ENCODE measurements around the gene CINP. TPM values are rescaled to one million over a fixed set of nuclear protein-coding genes. Genes with fewer than 3 reads are reported as not detected.

Gene CINP
- total and polyA plus RNA-seq, 2 of the 8 experiments (the other 6 are each of a cell fraction or from before 2014, with no cell fraction given): 47.8 to 51.6 TPM

DNA sequence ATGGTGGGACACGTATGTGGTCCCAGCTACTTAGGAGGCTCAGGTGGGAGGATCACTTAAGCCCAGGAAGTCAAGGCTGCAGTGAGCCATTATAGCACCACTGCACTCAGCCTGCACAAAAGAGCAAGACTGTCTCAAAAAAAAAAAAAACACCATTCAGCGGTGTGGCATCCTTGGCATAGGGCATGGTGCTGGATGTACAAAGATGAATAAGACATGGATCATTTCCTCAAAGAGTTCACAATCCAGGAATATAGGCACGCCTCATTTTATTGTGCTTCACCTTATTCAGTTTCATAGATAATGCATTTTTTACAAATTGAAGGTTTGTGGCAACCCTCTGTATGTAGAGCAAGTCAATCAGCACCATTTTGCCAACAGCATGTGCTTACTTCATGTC is 6.4 kb downstream of the CINP start:
- H2BK12ac ChIP-seq (ENCODE audit: low read depth, low read length): no peak overlapping the region
- no peaks in the 10 kb centered on the region for H3K27me3 ChIP-seq (replicated peaks in 1 of 4; ENCODE audit: control insufficient read depth in 3 of 4, extremely low read depth in 1 of 4, insufficient read depth in 3 of 4, low read length in 3 of 4)
- ChIA-PET CTCF (ENCODE audit: partially characterized antibody) (interaction anchor here (1.3 kb wide), 1 partner anchor 83 kb away, joined by 5 read pairs; no protein-coding TSS in a partner anchor), POLR2A (ENCODE audit: partially characterized antibody) (no interaction called here)
- H3K23ac ChIP-seq (ENCODE audit: insufficient read length): no peak overlapping the region
- no peaks in the 10 kb centered on the region for H3K79me2 ChIP-seq (ENCODE audit: control insufficient read depth in 1 of 2, insufficient read depth in 2 of 2, low read length in 2 of 2)
- no peak overlapping the region for H3K4me2 ChIP-seq (ENCODE audit: insufficient read depth in 1 of 2, low read depth in 2 of 2, low read length in 2 of 2)
- H4K91ac ChIP-seq (replicated peaks; ENCODE audit: insufficient read length, low read length): no peak overlapping the region
- no peak overlapping the region for H2AK5ac ChIP-seq (ENCODE audit: low read depth, low read length)
- WGBS, 2 experiments (ENCODE audit: extremely low coverage in 1 of 2, insufficient coverage in 1 of 2, insufficient read length in 1 of 2, insufficient replicate concordance in 2 of 2, low coverage in 1 of 2, low lambda C conversion rate in 2 of 2, missing lambda C conversion rate in 1 of 2): 92% methylated on average over 3 of the region's 3 CpGs; no CpG with 5 or more reads in 1 of the 2 experiments
- DNase-seq (ENCODE audit: low read depth in 1 of 2, low spot score in 2 of 2) (no peak), FAIRE-seq (no peak)
- no peaks in the 10 kb centered on the region for H3K79me1 ChIP-seq (ENCODE audit: low read depth, low read length)
- H4K5ac ChIP-seq (ENCODE audit: insufficient read length, low read depth, low read length): no peak overlapping the region
- no peak overlapping the region for H3K4me3 ChIP-seq (ENCODE audit: extremely low read depth in 1 of 4, insufficient read depth in 2 of 4, low read depth in 3 of 4, low read length in 4 of 4)
- no peaks in the 10 kb centered on the region for H3K4me1 ChIP-seq (replicated peaks in 1 of 4; ENCODE audit: control insufficient read depth in 3 of 4, insufficient read depth in 4 of 4, low read length in 3 of 4)
- H3K18ac ChIP-seq (ENCODE audit: extremely low read depth, low read length): no peak overlapping the region
- no peak overlapping the region for H2AFZ ChIP-seq (ENCODE audit: low read length)
- H3K27ac ChIP-seq (ENCODE audit: low read depth, low read length): no peak overlapping the region
- H2BK120ac ChIP-seq (replicated peaks; ENCODE audit: low read depth, low read length): no peak overlapping the region
- H2BK15ac ChIP-seq (ENCODE audit: low read length): no peak overlapping the region
- H4K20me1 ChIP-seq (replicated peaks in 1 of 2; ENCODE audit: control insufficient read depth in 1 of 2, insufficient read depth in 2 of 2, low read length in 2 of 2): no peaks in the 10 kb centered on the region
- H3K23me2 ChIP-seq (ENCODE audit: low read depth, low read length): no peaks in the 10 kb centered on the region
- H3K9me3 ChIP-seq (ENCODE audit: insufficient read depth in 2 of 2, low read depth in 1 of 2, low read length in 1 of 2): no peaks in the 10 kb centered on the region
- peaks cover 2 to 25% (median 13%) of the 10 kb centered on the region in 4 experiments; a peak in 5 of 8 replicates for H3K36me3 ChIP-seq (ENCODE audit: control insufficient read depth in 2 of 4, insufficient read depth in 4 of 4, low read length in 3 of 4)
- H3K4ac ChIP-seq (replicated peaks; ENCODE audit: insufficient read length, low read depth, low read length): no peak overlapping the region
- H3K14ac ChIP-seq (ENCODE audit: insufficient read length): no peak overlapping the region
- H3K56ac ChIP-seq (replicated peaks; ENCODE audit: insufficient read length, low read depth, low read length): no peak overlapping the region
- H2BK20ac ChIP-seq (ENCODE audit: low read length): no peak overlapping the region
- no peak for TF ChIP-seq POLR2AphosphoS5 (IDR thresholded peaks at IDR 0.05; ENCODE audit: low read depth, low read length)
- no peak for TF ChIP-seq POU5F1 (IDR thresholded peaks at IDR 0.05; ENCODE audit: low read depth, low read length)
- TF ChIP-seq KDM4A (IDR thresholded peaks at IDR 0.05; ENCODE audit: low read depth, low read length, severe bottlenecking): no peak
- no peak for TF ChIP-seq BCL11A (IDR thresholded peaks at IDR 0.05; ENCODE audit: low read depth in 2 of 2, low read length in 2 of 2)
- no peak for TF ChIP-seq CBX5 (IDR thresholded peaks at IDR 0.05; ENCODE audit: low read depth, low read length)
- no peak overlapping the region for H3K9ac ChIP-seq (replicated peaks in 1 of 4; ENCODE audit: extremely low read depth in 1 of 4, low read depth in 3 of 4, low read length in 3 of 4)
- no peak overlapping the region for H4K8ac ChIP-seq (ENCODE audit: extremely low read depth, insufficient read depth, low read length)
- no peak overlapping the region for H2BK5ac ChIP-seq (ENCODE audit: low read depth, low read length)
